ENCODE data around the gene RALGAPA1. TPM values are rescaled to one million over a fixed set of nuclear protein-coding genes. Genes with fewer than 3 reads are reported as not detected.
A peak's percentile ranks its signal among the peaks of the same experiment; 100 is the strongest.

Gene RALGAPA1
- total RNA-seq, 6 experiments from 2014 or later, result 16.2 to 23.3 (median 19.7) TPM

DNA sequence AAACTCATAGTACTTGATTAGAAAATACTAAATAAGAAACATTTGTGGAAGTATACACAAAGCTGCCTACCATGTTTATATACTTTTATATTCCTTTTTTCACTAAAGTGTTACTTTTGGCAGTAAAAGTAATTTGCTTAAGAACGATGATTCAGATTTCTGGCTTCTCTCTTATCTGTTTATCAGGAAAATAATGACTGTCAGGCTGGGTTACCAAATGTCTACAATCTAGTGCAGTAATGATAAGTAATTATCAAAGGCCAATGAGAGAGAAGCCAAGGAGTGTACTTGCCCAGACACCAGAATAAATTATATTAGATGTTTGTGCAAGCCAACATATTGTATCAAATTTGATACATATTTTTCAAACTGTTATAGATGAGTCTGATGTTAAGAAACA is 113.4 kb downstream of the RALGAPA1 start:
- Histone ChIP-seq H3K4me3 (no peak overlapping the region), H3K27me3 (no peaks in the 10 kb centered on the region), H3K27ac (no peak overlapping the region), H3K9me3 (no peaks in the 10 kb centered on the region), H3K36me3 (no peaks in the 10 kb centered on the region), H3K4me1 (peaks cover 0 to 8% (median 0%) of the 10 kb centered on the region in 4 donors)
- intact Hi-C loops (cut with DNase I), result no loop called here
- peak in 1 of 4 donors; percentile 53 for ATAC-seq
- no peak for DNase-seq
- TF ChIP-seq, protein P1, sequence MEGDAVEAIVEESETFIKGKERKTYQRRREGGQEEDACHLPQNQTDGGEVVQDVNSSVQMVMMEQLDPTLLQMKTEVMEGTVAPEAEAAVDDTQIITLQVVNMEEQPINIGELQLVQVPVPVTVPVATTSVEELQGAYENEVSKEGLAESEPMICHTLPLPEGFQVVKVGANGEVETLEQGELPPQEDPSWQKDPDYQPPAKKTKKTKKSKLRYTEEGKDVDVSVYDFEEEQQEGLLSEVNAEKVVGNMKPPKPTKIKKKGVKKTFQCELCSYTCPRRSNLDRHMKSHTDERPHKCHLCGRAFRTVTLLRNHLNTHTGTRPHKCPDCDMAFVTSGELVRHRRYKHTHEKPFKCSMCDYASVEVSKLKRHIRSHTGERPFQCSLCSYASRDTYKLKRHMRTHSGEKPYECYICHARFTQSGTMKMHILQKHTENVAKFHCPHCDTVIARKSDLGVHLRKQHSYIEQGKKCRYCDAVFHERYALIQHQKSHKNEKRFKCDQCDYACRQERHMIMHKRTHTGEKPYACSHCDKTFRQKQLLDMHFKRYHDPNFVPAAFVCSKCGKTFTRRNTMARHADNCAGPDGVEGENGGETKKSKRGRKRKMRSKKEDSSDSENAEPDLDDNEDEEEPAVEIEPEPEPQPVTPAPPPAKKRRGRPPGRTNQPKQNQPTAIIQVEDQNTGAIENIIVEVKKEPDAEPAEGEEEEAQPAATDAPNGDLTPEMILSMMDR (IDR thresholded peaks at IDR 0.05), result no peak
- no peak for TF ChIP-seq POLR2A (IDR thresholded peaks at IDR 0.05)
- 36% methylated on average over 1 of the region's 1 CpG for WGBS (ENCODE audit: insufficient coverage, low coverage, low lambda C conversion rate, missing lambda C conversion rate)

DNA sequence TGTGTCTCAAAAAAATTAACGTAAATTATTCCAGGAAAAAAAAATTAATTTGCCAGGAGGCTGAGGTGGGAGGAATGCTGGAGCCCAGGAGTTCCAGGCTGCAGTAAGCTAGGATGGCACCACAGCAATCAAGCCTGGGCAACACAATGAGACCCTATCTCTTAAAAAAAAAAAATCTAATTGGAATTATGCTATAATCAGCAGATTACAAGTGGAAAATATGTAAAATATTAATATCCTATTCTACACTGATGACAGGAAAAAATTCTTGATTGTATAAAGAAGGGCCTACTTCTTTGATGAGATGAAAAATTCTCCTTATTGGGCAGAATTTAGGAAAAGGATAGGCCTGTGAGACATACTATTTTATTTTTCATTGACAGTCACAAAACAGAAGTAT is 114.0 kb downstream of the RALGAPA1 start:
- Histone ChIP-seq H3K9me3 (no peaks in the 10 kb centered on the region), H3K27me3 (no peaks in the 10 kb centered on the region), H3K27ac (no peak overlapping the region), H3K4me3 (no peak overlapping the region), H3K4me1 (peaks cover 0 to 6% (median 0%) of the 10 kb centered on the region in 4 donors), H3K36me3 (no peaks in the 10 kb centered on the region)
- DNase-seq, result no peak
- WGBS (ENCODE audit: insufficient coverage, low coverage, low lambda C conversion rate, missing lambda C conversion rate), result 63% methylated on average over 1 of the region's 1 CpG
- TF ChIP-seq, protein P1 (IDR thresholded peaks at IDR 0.05), result no peak
- TF ChIP-seq POLR2A (IDR thresholded peaks at IDR 0.05), result no peak
- ATAC-seq, result no peak
- intact Hi-C loops (cut with DNase I), result no loop called here

DNA sequence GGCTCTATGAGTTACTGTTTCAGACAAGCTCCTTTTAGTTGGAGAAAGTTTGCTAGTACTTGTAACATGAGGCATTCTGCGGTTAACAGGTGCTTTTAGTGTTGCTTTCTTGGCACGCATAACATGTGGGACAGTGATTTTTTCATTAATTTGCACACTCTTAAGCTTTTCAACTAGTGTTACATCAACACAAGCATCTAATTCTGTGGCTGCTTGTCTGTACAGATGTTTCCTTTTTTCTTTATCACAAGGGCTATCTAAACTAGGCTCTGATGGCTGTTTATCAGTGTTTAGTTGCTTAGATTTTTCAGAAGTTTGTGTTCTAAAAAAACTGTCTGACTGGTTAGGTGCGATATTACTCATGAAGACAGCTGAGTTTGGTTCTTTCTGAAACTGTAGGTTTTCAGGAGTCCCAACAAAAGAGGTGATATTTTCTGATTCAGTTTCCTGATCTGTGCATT is 120.1 kb downstream of the RALGAPA1 start:
- no peak overlapping the region for H3K27ac ChIP-seq
- peaks cover 0 to 16% (median 6%) of the 10 kb centered on the region in 4 donors for H3K36me3 ChIP-seq
- H3K4me3 ChIP-seq, result no peak overlapping the region
- no peaks in the 10 kb centered on the region for H3K4me1 ChIP-seq
- WGBS (ENCODE audit: insufficient coverage, low coverage, low lambda C conversion rate, missing lambda C conversion rate), result 76% methylated on average over 3 of the region's 3 CpGs
- no peaks in the 10 kb centered on the region for H3K9me3 ChIP-seq
- H3K27me3 ChIP-seq, result no peaks in the 10 kb centered on the region
- DNase-seq (no peak), ATAC-seq (no peak)
- intact Hi-C loops (cut with DNase I), result no loop called here
- TF ChIP-seq POLR2A (IDR thresholded peaks at IDR 0.05), result no peak
- TF ChIP-seq, protein P1 (IDR thresholded peaks at IDR 0.05), result no peak

DNA sequence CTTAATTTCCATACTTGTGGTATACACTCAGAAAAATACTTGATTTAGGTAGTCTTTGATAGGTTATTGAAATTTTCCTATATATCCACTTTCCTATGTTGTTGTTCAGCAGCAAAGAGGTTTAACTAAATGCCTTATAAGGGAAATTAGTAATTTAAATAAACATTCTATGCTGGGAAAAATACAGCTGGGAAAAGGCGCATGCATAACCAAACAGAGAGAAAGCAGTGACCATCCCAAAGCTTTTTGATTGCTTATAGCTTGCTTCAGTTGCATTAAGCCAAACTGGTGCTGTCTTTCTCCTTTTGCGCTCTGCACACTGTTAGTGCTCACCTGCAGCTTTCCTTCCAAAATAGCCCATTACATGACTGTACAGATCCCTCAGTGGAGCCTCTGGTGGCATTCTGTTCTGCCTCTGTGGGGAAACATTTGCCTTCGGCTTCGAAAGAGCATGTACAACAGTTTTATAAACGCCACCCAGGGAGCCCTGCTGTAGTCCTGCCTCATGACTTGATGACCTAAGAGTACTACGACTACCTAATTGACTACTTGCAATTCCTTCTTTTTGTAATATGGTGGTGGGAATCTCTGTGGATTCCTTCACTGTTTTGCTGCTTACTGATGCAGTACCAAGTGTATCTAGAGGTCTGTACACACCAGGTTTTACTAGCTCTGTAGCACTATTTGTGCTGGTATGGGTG is 120.8 kb downstream of the RALGAPA1 start:
- Histone ChIP-seq H3K36me3 (peaks cover 0 to 19% (median 6%) of the 10 kb centered on the region in 4 donors), H3K4me1 (no peaks in the 10 kb centered on the region), H3K27me3 (no peaks in the 10 kb centered on the region), H3K9me3 (no peaks in the 10 kb centered on the region), H3K4me3 (no peak overlapping the region), H3K27ac (no peak overlapping the region)
- intact Hi-C loops (cut with DNase I), result no loop called here
- ATAC-seq, result no peak
- DNase-seq, result no peak
- TF ChIP-seq, protein P1 (IDR thresholded peaks at IDR 0.05), result no peak
- TF ChIP-seq POLR2A (IDR thresholded peaks at IDR 0.05), result no peak
- 93% methylated on average over 5 of the region's 6 CpGs for WGBS (ENCODE audit: insufficient coverage, low coverage, low lambda C conversion rate, missing lambda C conversion rate)

Measured in right lobe of liver (tissue), 6 donors.